T-helper 1 cell treated with Interleukin-12 subunit alpha and Interleukin-12 subunit beta and Interleukin-4 antibody, amounts not matched to agents 30 μg/mL and 1 μg/mL, for 36 hours (primary cell): ENCODE results near the gene GNAQ.

Experiments
- H3K27ac Mint-ChIP-seq: one replicate; pipeline ENCODE4 v1.8.0; 2021; ENCODE audit warnings: mild to moderate bottlenecking, mixed read lengths
- H3K27me3 Mint-ChIP-seq: one replicate; pipeline ENCODE4 v1.8.0; 2021; ENCODE audit warnings: low read depth, mixed read lengths
- H3K36me3 Mint-ChIP-seq: one replicate; pipeline ENCODE4 v1.8.0; 2021; ENCODE audit warnings: low read depth, mixed read lengths
- H3K4me1 Mint-ChIP-seq: one replicate; pipeline ENCODE4 v1.8.0; 2021; ENCODE audit warnings: low read depth, mixed read lengths
- H3K4me3 Mint-ChIP-seq: one replicate; pipeline ENCODE4 v1.8.0; 2021; ENCODE audit warnings: mild to moderate bottlenecking, moderate library complexity, mixed read lengths
- H3K9me3 Mint-ChIP-seq: one replicate; pipeline ENCODE4 v1.8.0; 2021; ENCODE audit warnings: mixed read lengths

Gene GNAQ

DNA sequence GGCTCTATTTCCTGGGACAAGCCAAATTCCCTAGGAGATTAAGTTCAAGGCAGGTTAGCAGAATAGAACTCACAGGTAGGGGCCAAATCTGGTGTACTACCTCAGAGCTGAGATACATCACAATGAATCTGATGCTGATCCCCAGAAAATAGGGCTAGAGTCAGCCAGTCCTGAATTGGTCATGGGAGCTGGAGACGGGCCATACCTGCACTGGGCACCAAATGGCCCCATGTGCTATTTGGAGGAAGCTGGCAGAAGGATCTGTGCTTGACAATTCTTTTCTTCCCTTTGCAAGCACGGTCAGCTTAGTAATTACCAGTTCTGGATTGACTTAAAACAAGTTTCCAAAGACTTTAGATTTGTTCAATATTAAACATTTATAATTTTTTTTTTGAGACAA, 10.4 kb upstream of the GNAQ start:
- H3K27me3 Mint-ChIP-seq, result peaks cover 21% of the 10 kb centered on the region
- no peak overlapping the region for H3K27ac Mint-ChIP-seq
- H3K36me3 Mint-ChIP-seq, result no peaks in the 10 kb centered on the region
- no peak overlapping the region for H3K4me3 Mint-ChIP-seq
- H3K9me3 Mint-ChIP-seq, result no peaks in the 10 kb centered on the region
- peaks cover 7% of the 10 kb centered on the region for H3K4me1 Mint-ChIP-seq

DNA sequence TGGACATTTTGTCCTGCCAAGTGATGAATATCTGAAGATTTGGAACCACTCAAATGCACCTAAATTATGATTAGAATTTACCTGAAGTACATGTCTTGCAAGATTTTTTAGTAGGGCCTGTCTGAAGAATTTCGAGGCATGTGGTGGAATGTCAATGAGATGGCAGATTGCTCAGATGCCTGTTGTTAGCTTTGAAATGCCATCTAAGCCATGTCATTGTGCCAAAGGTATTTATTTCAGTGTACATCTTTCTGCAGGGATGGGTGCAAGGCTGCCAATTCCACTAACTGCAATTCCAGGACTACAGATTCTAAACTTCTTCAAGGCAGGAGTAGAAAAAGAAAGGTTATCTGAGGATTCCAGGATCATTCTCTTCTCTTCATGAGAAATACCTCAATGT, 9.1 kb upstream of the GNAQ start:
- H3K4me1 Mint-ChIP-seq, result peaks cover 3% of the 10 kb centered on the region
- no peak overlapping the region for H3K27ac Mint-ChIP-seq
- no peaks in the 10 kb centered on the region for H3K36me3 Mint-ChIP-seq
- peaks cover 12% of the 10 kb centered on the region for H3K27me3 Mint-ChIP-seq
- no peak overlapping the region for H3K4me3 Mint-ChIP-seq
- no peaks in the 10 kb centered on the region for H3K9me3 Mint-ChIP-seq

DNA sequence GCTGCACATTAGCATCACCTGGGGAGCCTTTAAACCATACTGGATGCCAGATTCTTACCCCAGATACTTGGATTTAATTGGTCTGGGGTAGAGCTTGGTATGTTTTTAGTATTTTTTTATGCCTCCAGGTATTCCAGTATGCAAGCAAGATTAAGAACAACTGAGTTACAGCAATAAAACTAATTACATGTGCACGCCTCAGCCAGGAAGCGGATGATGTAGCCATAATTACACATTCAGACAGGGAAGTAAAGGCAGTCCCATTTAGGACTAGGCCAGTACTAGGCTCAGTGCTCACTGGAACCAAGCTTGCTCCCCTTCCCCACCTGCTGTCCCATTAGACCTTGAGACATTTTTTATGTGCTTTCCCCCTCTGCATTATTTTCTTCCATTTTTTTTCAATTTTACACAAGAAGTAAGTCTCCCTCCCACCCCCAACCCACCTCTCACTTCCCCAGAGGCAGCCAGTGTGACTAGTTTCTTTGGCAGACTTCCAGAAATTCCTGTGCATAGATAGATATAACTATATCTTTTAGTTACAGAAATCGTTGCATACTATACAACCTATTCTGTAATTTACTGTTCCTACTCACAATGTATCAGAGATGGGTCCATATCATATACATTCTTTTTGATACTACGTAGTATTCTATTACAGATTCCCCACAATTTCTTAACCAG, 7.1 kb upstream of the GNAQ start:
- H3K27me3 Mint-ChIP-seq, result peaks cover 6% of the 10 kb centered on the region
- no peaks in the 10 kb centered on the region for H3K36me3 Mint-ChIP-seq
- no peak overlapping the region for H3K27ac Mint-ChIP-seq
- H3K9me3 Mint-ChIP-seq, result no peaks in the 10 kb centered on the region
- H3K4me1 Mint-ChIP-seq, result peaks cover 20% of the 10 kb centered on the region
- H3K4me3 Mint-ChIP-seq, result no peak overlapping the region

DNA sequence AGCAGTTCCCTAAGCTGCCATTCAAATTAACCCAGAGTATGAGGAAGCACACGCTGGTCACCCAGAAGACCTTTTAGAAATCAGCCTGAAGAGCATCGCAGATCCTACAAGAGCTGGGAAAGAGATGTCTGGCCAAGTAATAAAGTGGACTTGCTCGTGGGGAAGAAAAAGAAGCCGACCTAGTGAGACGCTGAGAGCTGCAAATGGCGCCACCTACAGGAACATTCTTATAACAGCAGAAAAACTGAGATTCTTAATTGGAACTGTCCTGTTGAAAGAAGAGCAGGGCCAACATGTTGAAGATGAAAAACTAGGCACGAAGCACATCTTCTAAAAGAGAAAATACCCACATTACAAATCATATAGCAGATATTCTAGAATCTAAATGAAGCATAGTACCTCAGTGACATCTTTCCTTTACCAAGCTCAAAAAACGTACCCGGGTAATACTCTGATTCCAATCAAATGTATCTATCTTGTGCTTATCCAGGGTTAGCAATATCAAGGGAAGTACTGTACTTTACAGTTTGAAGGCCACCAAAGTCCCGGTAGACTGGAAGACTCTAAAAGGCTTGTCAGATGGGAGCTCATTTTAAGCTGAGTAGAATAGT, 3.9 kb upstream of the GNAQ start:
- Mint-ChIP-seq H3K9me3 (no peaks in the 10 kb centered on the region), H3K27me3 (no peaks in the 10 kb centered on the region), H3K27ac (no peak overlapping the region), H3K36me3 (no peaks in the 10 kb centered on the region), H3K4me3 (peak overlapping the region; percentile 13), H3K4me1 (peaks cover 34% of the 10 kb centered on the region)

DNA sequence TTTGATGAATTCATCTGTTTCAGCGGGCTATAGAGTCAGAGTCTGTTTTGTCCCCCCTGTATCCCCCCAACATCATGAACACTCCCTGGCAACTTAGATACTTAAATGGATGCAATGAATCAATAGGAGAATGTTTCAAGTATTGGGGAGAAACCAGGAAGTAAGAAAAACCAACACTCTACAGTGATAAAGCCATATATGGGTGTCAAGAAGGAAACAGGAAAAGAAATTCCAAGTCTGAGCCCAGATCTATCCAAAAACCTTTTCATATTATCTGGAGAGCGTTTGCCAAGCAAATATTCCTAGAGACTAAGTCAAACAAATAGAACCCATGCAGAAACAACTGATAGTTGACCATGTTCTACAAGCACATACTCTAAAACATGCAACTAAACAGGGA, 2.3 kb upstream of the GNAQ start:
- Mint-ChIP-seq H3K27me3 (no peaks in the 10 kb centered on the region), H3K36me3 (no peaks in the 10 kb centered on the region), H3K9me3 (no peaks in the 10 kb centered on the region), H3K4me1 (peaks cover 50% of the 10 kb centered on the region), H3K4me3 (no peak overlapping the region), H3K27ac (no peak overlapping the region)

DNA sequence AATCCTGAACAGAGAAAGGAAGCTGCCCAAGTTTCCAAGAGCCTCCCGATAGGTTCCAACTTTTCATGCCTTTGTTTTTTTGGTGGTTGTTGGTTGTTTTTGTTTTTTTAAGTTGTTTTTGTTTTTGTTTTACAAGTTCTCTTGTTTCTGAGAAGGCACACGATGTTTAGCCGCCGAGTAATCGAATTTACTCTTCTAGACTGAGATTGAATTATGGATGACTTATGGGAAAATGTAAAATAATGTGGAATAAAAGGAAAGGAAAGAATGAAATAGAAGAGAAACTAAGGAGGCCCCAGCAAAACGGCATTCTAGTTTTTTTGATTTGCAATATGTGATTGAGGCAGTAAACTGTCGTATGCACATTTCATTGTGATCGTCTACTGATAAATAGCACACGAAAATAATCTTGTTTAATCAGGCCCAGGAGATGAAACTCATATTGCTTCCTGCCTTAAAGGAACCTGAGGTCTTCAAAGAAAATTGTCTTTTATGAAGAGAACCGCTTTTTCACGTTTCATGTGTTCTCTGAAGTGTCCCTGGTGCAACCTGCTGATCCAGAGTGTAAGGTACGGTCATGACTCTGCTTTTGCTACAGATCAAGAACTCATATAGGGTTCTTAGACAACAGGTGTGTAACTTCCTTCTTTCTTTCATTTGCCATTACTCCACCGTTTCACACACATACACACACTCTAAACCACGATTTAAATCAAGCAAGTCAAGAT, 1.3 kb upstream of the GNAQ start:
- H3K9me3 Mint-ChIP-seq, result no peaks in the 10 kb centered on the region
- no peaks in the 10 kb centered on the region for H3K27me3 Mint-ChIP-seq
- H3K27ac Mint-ChIP-seq, result peak overlapping the region; percentile 96
- H3K4me1 Mint-ChIP-seq, result peaks cover 55% of the 10 kb centered on the region
- peak overlapping the region; percentile 94 for H3K4me3 Mint-ChIP-seq
- no peaks in the 10 kb centered on the region for H3K36me3 Mint-ChIP-seq

DNA sequence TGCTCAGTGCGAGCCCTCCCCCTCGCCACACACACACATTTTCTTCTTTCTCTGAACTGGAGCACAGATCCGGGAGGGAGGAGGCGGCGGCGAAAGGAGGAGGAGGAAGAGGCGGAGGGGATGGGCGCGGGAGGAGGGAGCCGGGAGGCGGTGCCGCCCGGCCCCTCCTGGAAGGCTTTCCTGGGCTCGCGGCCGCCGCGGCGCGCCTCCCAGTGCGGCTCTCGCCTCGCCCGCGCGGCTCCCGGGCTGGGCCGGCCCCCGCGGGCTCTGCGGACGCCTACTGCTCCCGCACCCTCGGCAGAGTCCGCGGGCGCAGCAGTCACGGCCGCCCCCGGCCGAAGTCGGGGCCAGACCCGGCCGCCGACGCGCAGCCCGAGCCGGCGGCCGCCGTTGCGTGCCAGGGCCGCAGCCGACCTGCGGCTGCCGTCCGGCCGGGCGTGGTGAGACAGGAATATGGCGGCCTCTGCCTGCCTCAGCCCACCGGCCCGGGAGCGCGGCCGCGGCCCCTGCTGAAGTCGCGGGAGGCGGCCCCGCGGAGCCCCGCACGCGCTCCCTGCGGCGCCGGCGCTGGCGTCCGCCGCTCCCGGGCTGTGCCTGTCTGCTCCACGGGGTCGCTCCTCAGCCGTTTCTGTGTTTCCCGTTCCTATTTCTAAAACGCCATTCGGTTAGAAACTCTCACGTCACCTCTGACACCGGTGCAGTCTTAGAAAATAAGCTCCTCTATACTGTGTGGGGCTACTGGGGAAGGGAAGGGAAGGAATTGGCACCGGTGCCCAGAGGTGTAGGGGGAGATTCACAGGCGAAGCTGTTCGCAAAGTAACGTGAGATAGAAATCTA, 500 bp upstream of the GNAQ start:
- peak overlapping the region; percentile 96 for H3K27ac Mint-ChIP-seq
- peak overlapping the region; percentile 94 for H3K4me3 Mint-ChIP-seq
- peaks cover 55% of the 10 kb centered on the region for H3K4me1 Mint-ChIP-seq
- H3K36me3 Mint-ChIP-seq, result no peaks in the 10 kb centered on the region
- H3K27me3 Mint-ChIP-seq, result no peaks in the 10 kb centered on the region
- H3K9me3 Mint-ChIP-seq, result no peaks in the 10 kb centered on the region

DNA sequence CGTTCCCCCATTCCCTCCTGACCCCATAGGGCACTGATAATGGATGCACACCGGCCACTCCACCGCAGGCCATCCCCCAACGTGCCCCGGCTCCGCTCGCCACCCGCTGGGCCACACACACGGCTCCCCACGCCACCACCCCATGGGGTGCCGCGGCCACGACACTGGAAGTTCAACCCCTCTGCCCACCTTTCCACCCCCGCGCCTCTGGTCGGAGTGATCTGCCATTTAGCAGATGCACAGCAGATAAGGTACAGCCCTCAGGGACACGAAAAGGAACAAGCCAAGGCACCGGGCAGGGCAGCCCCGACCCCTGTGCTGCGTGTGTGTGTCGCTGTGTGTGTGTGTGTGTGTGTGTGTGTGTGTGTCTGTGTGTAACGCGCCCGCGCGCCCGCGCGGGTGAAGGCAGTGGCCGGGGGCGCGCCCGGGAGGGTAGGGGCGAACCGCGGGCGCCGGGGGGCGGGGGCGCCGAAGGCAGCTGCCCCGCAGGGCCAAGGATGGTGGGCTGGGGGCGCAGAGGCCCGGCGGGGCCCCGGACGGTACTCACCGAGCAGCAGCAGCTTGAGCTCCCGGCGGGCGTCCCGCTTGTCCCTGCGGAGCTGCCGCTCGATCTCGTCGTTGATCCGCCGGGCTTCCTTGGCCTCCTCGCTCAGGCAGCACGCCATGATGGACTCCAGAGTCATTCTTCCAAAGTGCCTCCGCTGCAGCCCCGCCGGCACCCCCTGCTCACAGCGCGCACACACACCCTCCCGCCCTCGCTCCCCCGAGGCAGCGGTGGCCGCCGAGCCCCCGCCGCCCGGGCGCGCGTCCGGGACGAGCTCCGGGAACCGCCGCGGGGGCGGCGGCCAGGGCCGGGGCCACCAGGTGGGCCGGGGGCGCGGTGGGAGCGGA, 813 bp downstream of the GNAQ start:
- Mint-ChIP-seq H3K27me3 (no peaks in the 10 kb centered on the region), H3K4me1 (peaks cover 55% of the 10 kb centered on the region), H3K36me3 (no peaks in the 10 kb centered on the region), H3K4me3 (peak overlapping the region; percentile 87), H3K9me3 (no peaks in the 10 kb centered on the region), H3K27ac (peak overlapping the region; percentile 79)

DNA sequence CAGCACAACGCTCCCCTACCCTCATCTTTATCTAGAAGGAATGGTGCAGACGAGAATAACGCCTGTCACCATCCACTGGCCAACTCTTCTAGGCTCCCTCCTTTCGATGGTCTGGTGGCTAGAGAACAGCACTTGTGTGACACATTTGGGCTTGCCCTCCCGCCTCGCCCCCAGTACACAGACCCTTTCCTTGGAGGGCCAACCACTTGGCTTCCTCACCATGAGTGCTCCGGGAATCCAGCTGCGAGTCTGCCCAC, 1.4 kb downstream of the GNAQ start:
- Mint-ChIP-seq H3K27ac (peak overlapping the region; percentile 79), H3K4me3 (peak overlapping the region; percentile 87), H3K4me1 (peaks cover 50% of the 10 kb centered on the region), H3K9me3 (no peaks in the 10 kb centered on the region), H3K27me3 (no peaks in the 10 kb centered on the region), H3K36me3 (no peaks in the 10 kb centered on the region)

DNA sequence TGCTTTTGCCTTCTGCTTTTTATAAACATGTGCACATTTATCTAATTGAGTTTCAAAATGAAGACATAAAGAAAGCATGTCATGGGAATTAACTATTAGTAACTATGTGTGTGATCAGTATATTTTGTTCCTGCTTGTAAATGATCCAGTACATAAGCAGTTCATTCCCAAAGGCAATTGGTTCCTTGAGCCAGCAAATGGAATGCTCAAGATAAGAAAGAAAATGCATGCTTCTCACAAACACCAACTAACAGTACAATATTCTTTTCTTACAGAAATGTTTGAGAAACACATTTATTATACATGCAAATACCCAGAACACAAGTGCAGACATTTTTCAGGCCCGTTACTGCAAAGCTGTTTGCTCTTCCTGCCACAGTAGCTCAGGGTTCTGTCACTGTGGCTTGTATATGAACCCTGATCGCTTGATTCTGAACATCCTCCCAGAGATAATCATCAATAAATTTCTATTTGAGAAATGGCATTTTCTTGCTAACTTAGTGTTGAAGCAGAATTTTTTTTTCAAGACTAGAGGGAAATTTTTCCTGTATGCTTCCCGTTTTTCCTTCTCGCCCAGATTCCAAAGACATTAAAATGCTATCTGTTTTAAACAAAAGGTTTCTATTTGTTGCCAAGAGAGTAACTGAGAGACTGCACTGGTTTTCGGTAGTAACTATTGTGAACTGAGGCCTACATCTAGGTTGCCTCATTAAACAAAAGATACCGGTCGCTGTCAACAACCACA, 1.9 kb downstream of the GNAQ start:
- Mint-ChIP-seq H3K27me3 (no peaks in the 10 kb centered on the region), H3K4me1 (peaks cover 45% of the 10 kb centered on the region), H3K36me3 (no peaks in the 10 kb centered on the region), H3K27ac (peak overlapping the region; percentile 79), H3K4me3 (peak overlapping the region; percentile 87), H3K9me3 (no peaks in the 10 kb centered on the region)

DNA sequence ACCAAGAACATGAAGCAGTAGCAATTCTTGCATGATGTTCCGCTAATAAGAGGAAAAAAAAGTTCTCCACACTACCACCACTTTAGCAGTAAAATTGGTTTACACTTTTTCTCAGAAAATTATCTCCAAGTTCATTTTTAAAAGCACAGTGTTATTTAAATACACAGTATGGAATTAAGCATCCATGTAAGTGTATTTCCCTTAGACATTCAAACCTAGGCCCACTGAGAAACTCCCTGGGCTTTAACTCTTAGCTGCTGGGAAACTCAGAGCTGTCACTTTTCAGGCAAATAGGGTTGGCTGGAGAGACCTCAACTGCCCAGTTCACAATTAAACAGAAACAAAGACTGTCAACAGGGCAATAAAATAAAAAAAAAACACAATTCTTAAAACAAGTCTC, 2.7 kb downstream of the GNAQ start:
- Mint-ChIP-seq H3K27ac (peak overlapping the region; percentile 46), H3K27me3 (no peaks in the 10 kb centered on the region), H3K4me1 (peaks cover 43% of the 10 kb centered on the region), H3K4me3 (peak overlapping the region; percentile 87), H3K36me3 (peaks cover 5% of the 10 kb centered on the region), H3K9me3 (no peaks in the 10 kb centered on the region)

DNA sequence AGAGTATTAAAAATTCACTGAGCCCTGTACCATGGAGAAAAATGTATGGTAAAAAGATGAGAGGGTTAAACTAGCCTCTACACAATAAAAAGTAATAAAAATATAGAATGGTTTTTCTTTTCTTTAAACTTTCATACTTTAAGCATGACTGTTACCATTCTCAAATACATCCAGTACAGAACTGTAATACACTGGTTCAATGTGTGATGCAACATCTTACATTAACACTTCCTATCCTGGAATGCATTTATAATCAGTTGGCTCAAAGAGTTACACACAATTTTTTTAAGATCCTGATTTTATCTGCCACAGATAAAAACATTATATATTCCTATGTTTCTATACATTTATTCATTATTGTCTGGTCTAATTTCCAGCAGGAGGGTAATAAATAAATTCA, 4.7 kb downstream of the GNAQ start:
- Mint-ChIP-seq H3K27ac (no peak overlapping the region), H3K4me1 (peaks cover 43% of the 10 kb centered on the region), H3K27me3 (no peaks in the 10 kb centered on the region), H3K9me3 (no peaks in the 10 kb centered on the region), H3K36me3 (peaks cover 6% of the 10 kb centered on the region), H3K4me3 (no peak overlapping the region)

DNA sequence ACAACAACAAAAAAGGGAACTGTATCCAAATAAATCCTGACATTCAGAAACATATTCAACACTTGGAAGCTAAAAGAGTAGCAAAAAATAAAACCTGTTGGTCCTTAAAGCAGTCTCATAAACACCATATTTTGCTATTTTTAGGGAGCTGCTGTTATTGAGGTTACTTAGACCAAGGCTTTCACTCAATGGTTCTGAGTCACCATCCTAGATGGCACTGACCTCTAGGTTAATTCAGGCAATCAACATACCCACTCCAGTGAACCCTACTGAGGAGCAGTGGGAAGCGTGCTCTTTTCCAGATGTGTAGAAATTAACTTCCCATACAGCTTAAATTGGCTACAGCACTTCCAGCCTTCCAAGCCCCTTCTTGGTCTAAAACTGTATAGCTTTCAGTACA, 5.2 kb downstream of the GNAQ start:
- Mint-ChIP-seq H3K4me1 (peaks cover 49% of the 10 kb centered on the region), H3K9me3 (no peaks in the 10 kb centered on the region), H3K27ac (no peak overlapping the region), H3K4me3 (no peak overlapping the region), H3K36me3 (peaks cover 6% of the 10 kb centered on the region), H3K27me3 (no peaks in the 10 kb centered on the region)
